IPS-18a (cell line): Measurements from ENCODE around the gene CLDN4.
"Not testable (repeated sequence)": the region's sequence is repeated elsewhere in the genome, so short reads cannot be mapped to it uniquely, and the experiment has no call there.

Source experiments
- H3K27ac ChIP-seq: one replicate; pipeline ENCODE4 v1.5.1; 2013; ENCODE audit warnings: low read length
- H3K27me3 ChIP-seq: one replicate; pipeline ENCODE4 v1.6.1; 2013; ENCODE audit warnings: mild to moderate bottlenecking, low read length; ENCODE audit not compliant: control insufficient read depth, insufficient read depth
- H3K36me3 ChIP-seq: one replicate; pipeline ENCODE4 v1.6.1; 2013; ENCODE audit warnings: low read depth, low read length; ENCODE audit not compliant: control insufficient read depth
- H3K4me1 ChIP-seq: one replicate; pipeline ENCODE4 v1.6.1; 2013; ENCODE audit warnings: low read depth, low read length; ENCODE audit not compliant: control insufficient read depth
- H3K4me3 ChIP-seq: one replicate; pipeline ENCODE4 v1.5.1; 2013; ENCODE audit warnings: low read length
- H3K9ac ChIP-seq: one replicate; pipeline ENCODE4 v1.6.1; 2013; ENCODE audit warnings: mild to moderate bottlenecking, low read length, moderate library complexity
- H3K9me3 ChIP-seq: one replicate; pipeline ENCODE4 v1.6.1; 2013; ENCODE audit warnings: low read depth, low read length; ENCODE audit not compliant: control insufficient read depth

CLDN4 gene

GRCh38 chr7:73809467-73809951 lies 21.3 kb upstream of the CLDN4 start:
- H3K36me3 ChIP-seq = no peaks in the 10 kb centered on the region
- H3K4me3 ChIP-seq = no peak overlapping the region
- no peaks in the 10 kb centered on the region for H3K27me3 ChIP-seq
- H3K9me3 ChIP-seq = no peaks in the 10 kb centered on the region
- no peak overlapping the region for H3K9ac ChIP-seq
- no peak overlapping the region for H3K27ac ChIP-seq
- H3K4me1 ChIP-seq = no peaks in the 10 kb centered on the region

- Histone ChIP-seq H3K9ac (no peak overlapping the region), H3K4me3 (no peak overlapping the region), H3K4me1 (no peaks in the 10 kb centered on the region), H3K9me3 (no peaks in the 10 kb centered on the region), H3K27ac (no peak overlapping the region), H3K36me3 (no peaks in the 10 kb centered on the region), H3K27me3 (no peaks in the 10 kb centered on the region)
Measured at GRCh38 chr7:73810998-73811360, 19.8 kb upstream of the CLDN4 start.

DNA sequence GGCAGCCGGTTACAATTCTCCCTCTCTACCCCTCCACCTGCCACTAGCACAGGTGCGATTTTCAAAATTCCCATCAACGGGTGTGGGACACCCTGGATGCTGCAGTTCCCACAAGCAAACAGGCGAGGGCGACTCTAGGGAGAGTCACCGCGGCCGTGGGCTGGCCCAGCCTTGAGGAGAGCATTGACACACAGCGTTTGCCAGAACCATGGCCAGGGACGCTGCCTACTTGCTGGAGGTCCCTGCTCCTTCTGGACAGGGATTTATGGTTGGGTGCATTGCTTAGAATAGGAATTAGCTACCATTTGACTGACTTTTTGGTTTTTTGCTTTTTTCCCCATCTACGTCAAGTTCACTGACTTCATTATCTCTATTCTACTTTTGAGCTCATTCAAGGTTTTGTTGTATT lies 19.0 kb upstream of the CLDN4 start:
- Histone ChIP-seq H3K4me3 (no peak overlapping the region), H3K36me3 (no peaks in the 10 kb centered on the region), H3K27ac (no peak overlapping the region), H3K9me3 (no peaks in the 10 kb centered on the region), H3K9ac (no peak overlapping the region), H3K27me3 (no peaks in the 10 kb centered on the region), H3K4me1 (no peaks in the 10 kb centered on the region)

GRCh38 chr7:73812996-73813395 lies 17.8 kb upstream of the CLDN4 start:
- no peak overlapping the region for H3K9ac ChIP-seq
- no peak overlapping the region for H3K27ac ChIP-seq
- H3K27me3 ChIP-seq = no peaks in the 10 kb centered on the region
- no peaks in the 10 kb centered on the region for H3K9me3 ChIP-seq
- H3K4me3 ChIP-seq = no peak overlapping the region
- no peaks in the 10 kb centered on the region for H3K4me1 ChIP-seq
- no peaks in the 10 kb centered on the region for H3K36me3 ChIP-seq

GRCh38 chr7:73815436-73815835 lies 15.4 kb upstream of the CLDN4 start:
- H3K4me3 ChIP-seq = no peak overlapping the region
- H3K27me3 ChIP-seq = no peaks in the 10 kb centered on the region
- H3K27ac ChIP-seq = no peak overlapping the region
- no peaks in the 10 kb centered on the region for H3K36me3 ChIP-seq
- H3K9ac ChIP-seq = no peak overlapping the region
- peaks cover 5% of the 10 kb centered on the region for H3K4me1 ChIP-seq
- no peaks in the 10 kb centered on the region for H3K9me3 ChIP-seq

DNA sequence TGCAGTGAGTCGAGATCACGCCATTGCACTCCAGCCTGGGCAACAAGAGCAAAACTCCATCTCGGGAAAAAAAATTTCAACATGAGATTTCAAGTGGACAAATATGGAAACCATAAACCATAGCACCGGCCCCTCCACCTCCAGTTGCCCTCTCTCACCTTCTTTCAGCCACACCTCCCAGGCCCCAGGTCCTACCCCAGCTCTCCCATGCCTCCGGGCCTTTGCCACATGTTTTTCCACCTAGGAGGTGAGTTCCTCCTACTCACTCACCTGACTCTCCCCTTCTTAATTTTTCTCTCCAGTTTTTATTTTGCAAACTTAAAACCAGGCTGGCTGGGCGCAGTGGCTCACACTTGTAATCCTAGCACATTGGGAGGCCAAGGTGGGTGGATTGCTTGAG lies 13.7 kb upstream of the CLDN4 start:
- Histone ChIP-seq H3K9me3 (no peaks in the 10 kb centered on the region), H3K27me3 (no peaks in the 10 kb centered on the region), H3K9ac (no peak overlapping the region), H3K4me1 (peaks cover 5% of the 10 kb centered on the region), H3K27ac (no peak overlapping the region), H3K36me3 (no peaks in the 10 kb centered on the region), H3K4me3 (no peak overlapping the region)

- no peaks in the 10 kb centered on the region for H3K36me3 ChIP-seq
- peaks cover 5% of the 10 kb centered on the region for H3K4me1 ChIP-seq
- no peaks in the 10 kb centered on the region for H3K27me3 ChIP-seq
Measured at GRCh38 chr7:73820013-73820412, 10.8 kb upstream of the CLDN4 start.

DNA sequence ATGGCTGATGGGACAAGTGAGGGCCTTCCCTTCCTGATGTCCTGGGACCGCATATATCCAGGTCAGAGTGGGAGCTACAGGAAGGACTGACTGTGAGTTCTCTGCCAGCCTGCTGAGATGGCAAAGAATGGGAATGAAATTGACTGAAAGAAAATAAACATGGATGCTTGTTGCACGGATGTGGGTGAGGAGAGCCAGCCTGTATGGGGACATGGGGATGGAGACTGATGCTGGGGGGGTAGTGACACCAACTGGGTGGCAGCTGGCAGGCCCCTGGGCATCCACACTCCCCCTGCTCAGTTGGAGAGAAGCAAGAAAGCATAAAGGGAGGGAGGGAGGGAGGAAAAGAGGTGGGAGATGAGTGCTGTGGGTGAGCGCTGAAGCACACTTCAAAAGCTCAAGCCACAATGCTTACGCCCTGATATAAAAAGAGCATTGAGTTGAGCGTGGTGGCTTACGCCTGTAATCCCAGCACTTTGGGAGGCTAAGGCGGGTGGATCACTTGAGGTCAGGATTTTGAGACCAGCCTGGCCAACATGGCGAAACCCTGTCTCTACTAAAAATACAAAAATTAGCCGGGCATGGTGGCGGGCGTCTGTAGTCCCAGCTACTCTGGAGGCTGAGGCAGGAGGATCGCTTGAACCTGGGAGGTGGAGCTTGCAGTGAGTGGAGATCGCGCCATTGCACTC lies 9.1 kb upstream of the CLDN4 start:
- H3K27ac ChIP-seq, H3K36me3 ChIP-seq, H3K4me1 ChIP-seq, H3K9ac ChIP-seq, H3K27me3 ChIP-seq, H3K9me3 ChIP-seq, H3K4me3 ChIP-seq: not testable (repeated sequence)

More at GRCh38 chr7:73820013-73820412, 10.8 kb upstream of the CLDN4 start:
- Histone ChIP-seq H3K27ac (no peak overlapping the region), H3K4me3 (no peak overlapping the region), H3K9me3 (no peaks in the 10 kb centered on the region), H3K9ac (no peak overlapping the region)

DNA sequence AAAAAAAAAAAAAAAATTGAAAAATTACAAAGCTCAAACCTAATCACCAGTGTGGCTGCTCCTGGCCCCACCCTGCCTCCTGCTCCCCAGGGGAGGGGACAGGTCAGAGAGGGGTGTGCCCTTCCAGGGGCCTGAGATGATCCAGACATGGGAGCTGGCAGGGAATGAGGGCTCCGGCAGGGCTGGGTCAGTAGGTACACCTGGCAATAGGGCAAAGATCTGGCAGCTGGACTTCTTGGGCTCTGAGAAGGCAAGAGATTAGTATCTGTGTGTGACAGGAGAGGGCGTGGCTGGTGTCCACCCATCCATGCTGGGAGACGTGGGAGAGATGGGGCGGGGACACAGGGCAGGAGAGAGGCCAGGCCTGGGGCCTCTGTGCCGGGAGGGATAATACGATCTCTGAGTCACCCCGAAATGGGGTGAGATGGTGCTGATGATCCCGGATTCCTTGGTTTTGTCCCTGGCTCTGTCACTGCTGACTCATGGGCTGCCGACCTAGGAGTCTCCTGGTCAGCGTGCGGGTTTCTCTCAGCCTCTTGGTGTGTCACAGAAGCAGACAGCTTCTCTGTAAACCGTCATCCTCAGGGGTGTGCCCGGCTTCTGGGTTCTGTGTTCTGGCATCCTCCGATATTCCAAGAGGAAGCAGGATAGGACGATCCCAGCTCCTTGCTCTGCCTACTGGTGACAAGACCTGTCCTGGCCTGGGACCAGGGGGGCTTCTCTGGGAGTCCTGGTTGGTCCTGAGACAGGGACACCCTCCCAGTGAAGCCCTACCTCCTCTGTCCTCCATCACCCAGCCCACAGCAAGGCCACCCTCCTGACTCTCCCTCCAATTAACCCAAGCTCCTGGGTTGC lies 8.2 kb upstream of the CLDN4 start:
- H3K27me3 ChIP-seq = no peaks in the 10 kb centered on the region
- no peaks in the 10 kb centered on the region for H3K36me3 ChIP-seq
- H3K9ac ChIP-seq = no peak overlapping the region
- no peak overlapping the region for H3K27ac ChIP-seq
- no peaks in the 10 kb centered on the region for H3K9me3 ChIP-seq
- no peak overlapping the region for H3K4me3 ChIP-seq
- H3K4me1 ChIP-seq = peaks cover 13% of the 10 kb centered on the region

GRCh38 chr7:73823257-73823656 lies 7.5 kb upstream of the CLDN4 start:
- no peaks in the 10 kb centered on the region for H3K9me3 ChIP-seq
- H3K36me3 ChIP-seq = no peaks in the 10 kb centered on the region
- peaks cover 17% of the 10 kb centered on the region for H3K4me1 ChIP-seq
- H3K4me3 ChIP-seq = no peak overlapping the region
- no peak overlapping the region for H3K9ac ChIP-seq
- no peaks in the 10 kb centered on the region for H3K27me3 ChIP-seq
- H3K27ac ChIP-seq = no peak overlapping the region

GRCh38 chr7:73823873-73824592 lies 6.8 kb upstream of the CLDN4 start:
- no peak overlapping the region for H3K9ac ChIP-seq
- no peaks in the 10 kb centered on the region for H3K27me3 ChIP-seq
- no peaks in the 10 kb centered on the region for H3K9me3 ChIP-seq
- no peaks in the 10 kb centered on the region for H3K36me3 ChIP-seq
- no peak overlapping the region for H3K4me3 ChIP-seq
- H3K27ac ChIP-seq = no peak overlapping the region
- peaks cover 22% of the 10 kb centered on the region for H3K4me1 ChIP-seq
